BJ (cell line): ENCODE data around the gene NEUROD2. TPM values are rescaled to one million over a fixed set of nuclear protein-coding genes. Genes with fewer than 3 reads are reported as not detected.

Source experiments
- CTCF ChIA-PET: fragments of 350-600 bp; formaldehyde crosslinking; extraction: SDS; loops from one replicate; lab custom pipeline; 2021; ENCODE audit warnings: antibody characterized with exemption, inconsistent platforms; lab: Yijun Ruan, JAX
- POLR2A ChIA-PET: fragments of 300-600 bp; sonication (Branson Sonifier 250); formaldehyde crosslinking; extraction: SDS; loops from one replicate; lab custom pipeline; 2021; ENCODE audit warnings: antibody characterized with exemption; lab: Charles Lee
- DNase-seq: peaks from one replicate; pipeline ENCODE4 v3.0.0-alpha.2; 2011; ENCODE audit warnings: low read depth
- H3K27me3 ChIP-seq: 2 replicates; pipeline ENCODE4 v1.6.0; 2011; ENCODE audit warnings: low read length; ENCODE audit not compliant: control insufficient read depth, insufficient read depth
- H3K36me3 ChIP-seq: 2 replicates; pipeline ENCODE4 v1.5.1; 2011; ENCODE audit warnings: low read length; ENCODE audit not compliant: control insufficient read depth, insufficient read depth
- H3K4me3 ChIP-seq: 2 replicates; pipeline ENCODE4 v1.5.1; 2011; ENCODE audit warnings: low read depth, mild to moderate bottlenecking, control low read depth, low read length
- polyA plus RNA-seq: library from polyadenylated mRNA; depleted of rRNA; stranded (reverse); fragments of >200 nt; gene quantifications from 2 replicates; pipeline ENCODE4 v1.2.3, GENCODE V29; 2011
- TF ChIP-seq, protein P1 (sequence below): IDR thresholded peaks from 2 replicates; pipeline ENCODE4 v1.5.1; 2011; ENCODE audit warnings: low read depth, mild to moderate bottlenecking, control low read depth, inconsistent platforms, low read length, moderate library complexity; ENCODE audit not compliant: insufficient read depth

NEUROD2 gene
- polyA plus RNA-seq, 1 experiment: not detected

- no peak for DNase-seq
- Histone ChIP-seq H3K36me3 (no peaks in the 10 kb centered on the region), H3K4me3 (no peak overlapping the region), H3K27me3 (peaks cover 4% of the 10 kb centered on the region; the same call in 1 of the 2 replicates)
- ChIA-PET CTCF (interaction anchor here (1.2 to 1.7 kb wide), 2 partner anchors 42 to 43 kb away, joined by 3 to 7 read pairs; no protein-coding TSS in a partner anchor), POLR2A (no interaction called here)
- TF ChIP-seq, protein P1, sequence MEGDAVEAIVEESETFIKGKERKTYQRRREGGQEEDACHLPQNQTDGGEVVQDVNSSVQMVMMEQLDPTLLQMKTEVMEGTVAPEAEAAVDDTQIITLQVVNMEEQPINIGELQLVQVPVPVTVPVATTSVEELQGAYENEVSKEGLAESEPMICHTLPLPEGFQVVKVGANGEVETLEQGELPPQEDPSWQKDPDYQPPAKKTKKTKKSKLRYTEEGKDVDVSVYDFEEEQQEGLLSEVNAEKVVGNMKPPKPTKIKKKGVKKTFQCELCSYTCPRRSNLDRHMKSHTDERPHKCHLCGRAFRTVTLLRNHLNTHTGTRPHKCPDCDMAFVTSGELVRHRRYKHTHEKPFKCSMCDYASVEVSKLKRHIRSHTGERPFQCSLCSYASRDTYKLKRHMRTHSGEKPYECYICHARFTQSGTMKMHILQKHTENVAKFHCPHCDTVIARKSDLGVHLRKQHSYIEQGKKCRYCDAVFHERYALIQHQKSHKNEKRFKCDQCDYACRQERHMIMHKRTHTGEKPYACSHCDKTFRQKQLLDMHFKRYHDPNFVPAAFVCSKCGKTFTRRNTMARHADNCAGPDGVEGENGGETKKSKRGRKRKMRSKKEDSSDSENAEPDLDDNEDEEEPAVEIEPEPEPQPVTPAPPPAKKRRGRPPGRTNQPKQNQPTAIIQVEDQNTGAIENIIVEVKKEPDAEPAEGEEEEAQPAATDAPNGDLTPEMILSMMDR: no peak
These were observed 27.6 kb downstream of the NEUROD2 start for GRCh38 chr17:39580082-39580468.

DNA sequence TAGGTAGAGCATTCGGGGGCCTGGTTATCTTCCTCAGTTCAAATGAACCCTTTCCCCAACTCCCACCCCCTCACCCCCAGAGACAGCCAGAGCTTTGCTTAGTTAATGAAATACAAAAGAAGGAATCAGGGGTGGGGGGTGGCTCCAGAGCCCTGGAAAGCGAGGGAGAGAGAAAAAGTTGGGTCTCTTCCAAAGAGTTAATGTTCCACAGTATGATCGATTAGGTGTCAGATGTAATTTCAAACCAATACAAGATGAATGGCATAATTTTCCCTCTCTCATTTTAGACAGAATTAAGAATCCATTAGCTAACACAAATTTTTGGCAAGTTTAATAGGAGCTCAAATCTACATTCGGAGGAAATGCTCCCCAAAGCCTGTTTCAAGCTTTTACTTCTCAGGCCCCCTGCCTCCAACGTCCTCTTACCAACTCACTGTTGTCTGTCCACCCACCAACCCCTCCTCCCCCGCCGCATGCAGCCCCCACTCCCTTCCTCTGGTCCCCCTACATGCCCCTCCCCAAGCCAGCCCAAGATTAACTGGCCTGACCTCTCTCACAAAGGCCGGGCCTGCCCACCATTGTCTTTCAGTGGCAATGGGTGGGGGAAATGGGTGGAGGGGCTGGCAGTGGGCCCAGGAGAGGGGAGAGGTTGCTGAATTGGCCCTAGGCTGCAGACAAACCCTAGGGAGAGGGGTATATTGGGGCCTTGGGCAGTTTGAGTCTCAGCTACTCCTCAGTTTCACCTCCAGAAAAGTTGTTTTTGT is 28.2 kb downstream of the NEUROD2 start:
- no peak for DNase-seq
- Histone ChIP-seq H3K36me3 (no peaks in the 10 kb centered on the region), H3K4me3 (no peak overlapping the region), H3K27me3 (peaks cover 4% of the 10 kb centered on the region; the same call in 1 of the 2 replicates)
- TF ChIP-seq, protein P1: no peak
- ChIA-PET CTCF (interaction anchor here (1.2 to 3.9 kb wide), 3 partner anchors 42 to 44 kb away, joined by 3 to 13 read pairs (median 7); no protein-coding TSS in a partner anchor), POLR2A (no interaction called here)

GRCh38 chr17:39578272-39578671 is 29.4 kb downstream of the NEUROD2 start:
- TF ChIP-seq, protein P1: no peak
- peaks cover 4% of the 10 kb centered on the region; the same call in 1 of the 2 replicates for H3K27me3 ChIP-seq
- no peak overlapping the region for H3K4me3 ChIP-seq
- no peak for DNase-seq
- ChIA-PET POLR2A (no interaction called here), CTCF (interaction anchor here (0.8 to 3.9 kb wide), 2 partner anchors 12 to 44 kb away, joined by 4 to 13 read pairs; no protein-coding TSS in a partner anchor)
- no peaks in the 10 kb centered on the region for H3K36me3 ChIP-seq

DNA sequence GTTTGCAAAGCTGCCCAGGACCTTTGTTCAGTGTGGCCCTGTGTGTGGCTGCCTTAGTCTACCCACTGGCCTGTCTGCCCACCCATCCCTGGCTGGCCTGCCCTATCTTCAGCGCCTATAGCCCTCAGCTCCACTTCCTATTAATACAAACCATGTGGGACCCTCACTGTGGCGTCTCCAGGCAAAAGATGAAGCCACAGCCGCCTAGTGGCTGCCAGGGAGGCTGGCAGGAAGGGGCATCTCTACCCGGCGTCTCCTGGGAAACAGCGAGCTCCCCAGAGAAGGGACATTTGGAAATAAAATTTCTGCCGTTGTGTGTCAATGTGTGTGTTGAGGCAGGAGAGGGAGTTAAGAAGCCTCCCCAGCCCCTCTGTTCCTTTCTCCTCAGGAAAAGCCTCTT is 31.5 kb downstream of the NEUROD2 start:
- POLR2A ChIA-PET: no interaction called here
- CTCF ChIA-PET: interaction anchor here (0.5 to 3.9 kb wide), 8 partner anchors 21 to 303 kb away, joined by 3 to 13 read pairs (median 4); no protein-coding TSS in a partner anchor
- H3K4me3 ChIP-seq: no peak overlapping the region
- DNase-seq: no peak
- H3K27me3 ChIP-seq: 0 out of 2 replicates have a peak, but pooled peaks cover 3% of the 10 kb centered on the region
- TF ChIP-seq, protein P1: peak; percentile 64
- no peaks in the 10 kb centered on the region for H3K36me3 ChIP-seq
